ENCODE data around the gene GGCT.
"Not testable (repeated sequence)": the region's sequence is repeated elsewhere in the genome, so short reads cannot be mapped to it uniquely, and the experiment has no call there.

The GGCT gene

GRCh38 chr7:30531286-30531685 lies 26.7 kb upstream of the GGCT start:
- FAIRE-seq = no peak
- DNase-seq (ENCODE audit: insufficient read length) = no peak
- TF ChIP-seq TAF1 (IDR thresholded peaks at IDR 0.05; ENCODE audit: borderline replicate concordance, low read depth, low read length) = no peak
- no peak for TF ChIP-seq POLR2AphosphoS5 (IDR thresholded peaks at IDR 0.05; ENCODE audit: low read depth, low read length)
- no peak for TF ChIP-seq POLR2A (IDR thresholded peaks at IDR 0.05; ENCODE audit: low read depth, low read length)

- FAIRE-seq (no peak), DNase-seq (ENCODE audit: insufficient read length) (no peak)
- no peak for TF ChIP-seq POLR2A (IDR thresholded peaks at IDR 0.05; ENCODE audit: low read depth, low read length)
- TF ChIP-seq POLR2AphosphoS5 (IDR thresholded peaks at IDR 0.05; ENCODE audit: low read depth, low read length) = no peak
- no peak for TF ChIP-seq TAF1 (IDR thresholded peaks at IDR 0.05; ENCODE audit: borderline replicate concordance, low read depth, low read length)
These were observed 25.7 kb upstream of the GGCT start for GRCh38 chr7:30530373-30530772.

GRCh38 chr7:30528779-30529178 lies 24.1 kb upstream of the GGCT start:
- no peak for TF ChIP-seq POLR2AphosphoS5 (IDR thresholded peaks at IDR 0.05; ENCODE audit: low read depth, low read length)
- no peak for TF ChIP-seq TAF1 (IDR thresholded peaks at IDR 0.05; ENCODE audit: borderline replicate concordance, low read depth, low read length)
- TF ChIP-seq POLR2A (IDR thresholded peaks at IDR 0.05; ENCODE audit: low read depth, low read length) = no peak
- FAIRE-seq (no peak), DNase-seq (ENCODE audit: insufficient read length) (no peak)

DNA sequence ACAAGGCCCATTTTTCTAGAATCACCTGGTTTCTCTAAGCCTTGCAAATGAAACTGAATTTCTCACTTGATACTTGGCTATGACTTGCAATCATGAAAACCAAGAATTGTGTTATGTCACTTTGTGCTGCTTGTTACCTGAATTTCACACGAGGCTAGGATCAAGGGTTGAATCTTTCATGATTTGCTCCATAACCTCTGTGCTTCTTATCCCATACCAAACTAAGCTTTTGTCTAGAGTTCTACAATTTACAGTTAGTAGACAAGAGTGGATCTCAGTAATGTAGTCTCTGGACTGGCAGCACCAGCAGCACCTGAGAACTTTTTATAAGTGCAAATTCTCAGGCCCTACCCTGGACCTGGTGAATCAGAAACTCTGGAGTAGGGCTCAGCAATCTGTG lies 22.7 kb upstream of the GGCT start:
- not testable (repeated sequence) for DNase-seq (ENCODE audit: insufficient read length); FAIRE-seq

- DNase-seq (ENCODE audit: insufficient read length) (no peak), FAIRE-seq (no peak)
- no peak for TF ChIP-seq POLR2A (IDR thresholded peaks at IDR 0.05; ENCODE audit: low read depth, low read length)
- TF ChIP-seq TAF1 (IDR thresholded peaks at IDR 0.05; ENCODE audit: borderline replicate concordance, low read depth, low read length) = no peak
- TF ChIP-seq POLR2AphosphoS5 (IDR thresholded peaks at IDR 0.05; ENCODE audit: low read depth, low read length) = no peak
These were observed 21.5 kb upstream of the GGCT start for GRCh38 chr7:30526163-30526562.

DNA sequence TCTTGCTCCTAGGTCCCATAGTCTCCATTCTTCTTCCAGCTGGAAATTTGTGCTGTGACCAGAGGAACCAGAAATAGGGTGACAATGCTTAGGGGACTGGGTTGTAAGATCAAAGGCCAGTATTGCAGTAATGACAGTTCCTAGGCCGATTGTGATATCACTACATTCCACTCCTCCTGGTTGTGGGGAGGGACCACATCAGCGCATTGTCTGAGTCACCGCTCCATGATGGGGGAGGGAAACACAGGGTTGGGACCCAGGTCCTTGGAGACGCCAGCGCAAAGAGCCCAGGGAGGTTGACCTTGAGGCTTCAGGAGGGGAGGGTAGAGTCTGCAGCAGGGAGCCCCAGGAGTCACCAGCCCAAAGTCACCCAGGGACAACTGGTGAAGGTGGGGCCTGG lies 20.8 kb upstream of the GGCT start:
- TF ChIP-seq POLR2A (IDR thresholded peaks at IDR 0.05; ENCODE audit: low read depth, low read length) (no peak), POLR2AphosphoS5 (IDR thresholded peaks at IDR 0.05; ENCODE audit: low read depth, low read length) (no peak), TAF1 (IDR thresholded peaks at IDR 0.05; ENCODE audit: borderline replicate concordance, low read depth, low read length) (no peak)
- no peak for FAIRE-seq
- no peak for DNase-seq (ENCODE audit: insufficient read length)

DNA sequence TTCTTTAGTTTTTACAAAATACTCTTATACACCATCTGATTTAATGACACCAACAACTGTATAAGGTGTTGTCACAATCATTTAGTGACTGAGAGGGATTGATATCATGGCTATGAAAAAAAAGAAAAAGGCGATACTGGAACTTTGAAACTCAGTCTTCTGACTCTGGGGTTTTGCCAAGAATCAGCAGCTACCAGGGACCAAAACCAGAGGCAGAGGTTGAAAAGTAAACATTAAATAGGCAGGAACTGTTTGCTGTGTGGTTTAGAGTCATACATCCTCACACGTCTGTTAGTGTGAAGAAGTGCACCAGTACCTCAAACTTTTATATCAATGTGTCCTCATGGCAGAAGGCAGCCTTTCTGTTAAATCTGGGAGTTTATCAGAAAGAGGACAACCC lies 19.9 kb upstream of the GGCT start:
- FAIRE-seq (no peak), DNase-seq (ENCODE audit: insufficient read length) (no peak)
- TF ChIP-seq POLR2A (IDR thresholded peaks at IDR 0.05; ENCODE audit: low read depth, low read length) = no peak
- TF ChIP-seq TAF1 (IDR thresholded peaks at IDR 0.05; ENCODE audit: borderline replicate concordance, low read depth, low read length) = no peak
- TF ChIP-seq POLR2AphosphoS5 (IDR thresholded peaks at IDR 0.05; ENCODE audit: low read depth, low read length) = no peak

DNA sequence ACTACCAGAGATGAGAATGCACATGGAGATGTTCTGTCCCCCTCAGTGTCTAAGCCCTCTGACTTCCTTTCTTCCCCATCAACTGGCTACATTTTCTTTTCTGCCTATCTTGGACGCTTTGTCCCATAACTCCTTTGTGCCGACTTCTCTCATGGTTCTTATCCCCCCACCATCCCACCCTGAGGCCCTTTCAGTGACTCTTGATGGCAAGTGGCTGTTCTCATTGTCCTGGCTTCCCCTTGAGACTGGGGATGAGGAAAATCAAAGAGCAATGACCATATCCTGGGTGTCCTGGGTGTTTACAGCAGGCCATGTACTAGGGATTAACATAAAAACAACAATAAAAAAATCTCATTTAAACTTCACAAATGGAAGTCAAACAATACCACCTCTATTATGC lies 18.8 kb upstream of the GGCT start:
- TF ChIP-seq TAF1 (IDR thresholded peaks at IDR 0.05; ENCODE audit: borderline replicate concordance, low read depth, low read length) (no peak), POLR2AphosphoS5 (IDR thresholded peaks at IDR 0.05; ENCODE audit: low read depth, low read length) (no peak), POLR2A (IDR thresholded peaks at IDR 0.05; ENCODE audit: low read depth, low read length) (no peak)
- DNase-seq (ENCODE audit: insufficient read length) = no peak
- FAIRE-seq = no peak

DNA sequence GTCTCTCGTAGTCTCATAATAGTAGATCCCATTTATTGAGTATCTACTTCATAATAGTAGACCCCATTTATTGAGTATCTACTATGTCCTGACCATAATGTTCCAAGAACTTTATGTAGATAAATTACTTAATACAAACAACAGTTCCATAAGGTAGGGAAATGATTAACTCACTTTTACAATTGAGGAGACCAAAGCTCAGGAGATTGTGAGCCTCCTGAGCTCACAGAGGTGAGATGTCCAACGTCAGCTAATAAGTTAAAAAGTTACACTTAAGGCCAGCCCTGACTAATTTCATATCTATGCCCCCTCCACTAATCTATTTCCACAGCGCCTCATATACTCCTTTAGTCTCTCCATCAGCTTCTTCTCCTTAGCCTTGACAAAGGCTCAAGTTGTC lies 17.5 kb upstream of the GGCT start:
- no peak for TF ChIP-seq TAF1 (IDR thresholded peaks at IDR 0.05; ENCODE audit: borderline replicate concordance, low read depth, low read length)
- no peak for TF ChIP-seq POLR2AphosphoS5 (IDR thresholded peaks at IDR 0.05; ENCODE audit: low read depth, low read length)
- TF ChIP-seq POLR2A (IDR thresholded peaks at IDR 0.05; ENCODE audit: low read depth, low read length) = no peak
- DNase-seq (ENCODE audit: insufficient read length) (no peak), FAIRE-seq (no peak)

GRCh38 chr7:30521532-30521931 lies 16.9 kb upstream of the GGCT start:
- FAIRE-seq = no peak
- TF ChIP-seq POLR2AphosphoS5 (IDR thresholded peaks at IDR 0.05; ENCODE audit: low read depth, low read length) = no peak
- no peak for TF ChIP-seq POLR2A (IDR thresholded peaks at IDR 0.05; ENCODE audit: low read depth, low read length)
- no peak for TF ChIP-seq TAF1 (IDR thresholded peaks at IDR 0.05; ENCODE audit: borderline replicate concordance, low read depth, low read length)

DNA sequence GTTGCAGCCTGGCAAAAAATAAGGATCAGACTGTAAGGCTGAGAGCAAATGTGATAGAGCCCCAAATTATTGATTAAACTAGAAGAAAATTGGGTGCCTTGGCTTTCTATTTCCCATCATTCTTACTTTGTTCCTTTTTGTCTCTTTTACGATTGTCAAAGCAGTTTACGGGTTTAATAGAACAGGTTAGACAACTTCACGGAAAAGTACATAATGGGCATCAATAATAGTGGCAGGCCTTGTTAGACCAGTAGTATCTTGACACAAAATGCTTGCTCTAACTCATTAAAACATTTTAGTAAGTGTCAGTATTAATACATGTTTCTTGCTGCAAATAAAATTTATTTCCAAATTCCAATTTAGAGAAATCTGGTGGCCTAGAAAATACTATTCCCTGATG lies 14.5 kb upstream of the GGCT start:
- FAIRE-seq (no peak), DNase-seq (ENCODE audit: insufficient read length) (no peak)
- TF ChIP-seq POLR2AphosphoS5 (IDR thresholded peaks at IDR 0.05; ENCODE audit: low read depth, low read length) = no peak
- no peak for TF ChIP-seq TAF1 (IDR thresholded peaks at IDR 0.05; ENCODE audit: borderline replicate concordance, low read depth, low read length)
- TF ChIP-seq POLR2A (IDR thresholded peaks at IDR 0.05; ENCODE audit: low read depth, low read length) = no peak

More at GRCh38 chr7:30521532-30521931, 16.9 kb upstream of the GGCT start:
- DNase-seq (ENCODE audit: insufficient read length) = no peak

DNA sequence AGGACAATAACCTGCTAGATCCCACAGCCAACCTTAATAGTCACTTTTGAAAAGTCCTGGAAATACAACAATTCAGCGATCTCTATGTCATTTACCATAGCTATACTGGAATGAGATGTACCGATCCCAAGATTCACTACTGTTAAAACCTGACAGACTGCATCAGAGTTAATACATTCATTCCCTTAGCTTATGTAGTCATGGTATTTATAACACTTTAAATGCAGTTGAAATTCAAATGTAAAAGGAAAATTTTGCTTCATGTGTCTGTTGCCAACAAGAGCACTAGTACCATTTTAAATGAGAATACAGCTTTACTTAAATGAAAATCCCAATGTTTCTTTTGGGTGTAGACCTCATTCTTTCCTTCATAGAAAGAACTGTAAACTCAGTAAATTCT lies 11.1 kb upstream of the GGCT start:
- DNase-seq (ENCODE audit: insufficient read length) (no peak), FAIRE-seq (no peak)
- TF ChIP-seq POLR2AphosphoS5 (IDR thresholded peaks at IDR 0.05; ENCODE audit: low read depth, low read length) (no peak), TAF1 (IDR thresholded peaks at IDR 0.05; ENCODE audit: borderline replicate concordance, low read depth, low read length) (no peak), POLR2A (IDR thresholded peaks at IDR 0.05; ENCODE audit: low read depth, low read length) (no peak)

DNA sequence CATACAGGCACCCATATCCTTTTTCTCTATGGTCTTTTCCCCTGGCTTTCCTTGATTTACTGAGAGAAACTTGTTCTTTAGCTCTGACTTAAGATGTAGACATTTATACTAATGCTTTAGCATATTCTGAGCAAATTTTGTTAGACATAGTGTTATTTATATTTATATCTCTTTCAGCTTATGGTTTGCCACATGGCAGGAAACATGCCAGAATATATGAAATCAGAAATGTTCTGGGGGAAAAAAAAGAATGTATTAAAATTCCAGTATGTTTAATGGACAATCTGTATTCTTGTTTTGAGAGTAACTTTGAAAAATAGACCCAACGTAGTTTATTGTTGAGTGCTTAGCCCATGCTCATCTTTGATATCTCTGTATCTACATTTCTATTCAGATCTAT lies 10.1 kb upstream of the GGCT start:
- DNase-seq (ENCODE audit: insufficient read length) = no peak
- FAIRE-seq = no peak
- TF ChIP-seq TAF1 (IDR thresholded peaks at IDR 0.05; ENCODE audit: borderline replicate concordance, low read depth, low read length) (no peak), POLR2A (IDR thresholded peaks at IDR 0.05; ENCODE audit: low read depth, low read length) (no peak), POLR2AphosphoS5 (IDR thresholded peaks at IDR 0.05; ENCODE audit: low read depth, low read length) (no peak)

Measured in GM12892 (cell line).